ENCODE data around the gene USP22. TPM values are rescaled to one million over a fixed set of nuclear protein-coding genes. Genes with fewer than 3 reads are reported as not detected.

Gene USP22
- total RNA-seq, 1 experiment from 2014 or later = 148 TPM

- DNase-seq (ENCODE audit: extremely low read depth, low read depth) = no peak
Observed at GRCh38 chr17:20966870-20967269, 75.9 kb downstream of the USP22 start.

- DNase-seq (ENCODE audit: extremely low read depth, low read depth) = no peak
Observed at GRCh38 chr17:20965492-20965891, 77.3 kb downstream of the USP22 start.

GRCh38 chr17:20961586-20961985 is 81.2 kb downstream of the USP22 start:
- no peak for DNase-seq (ENCODE audit: extremely low read depth, low read depth)

- no peak for DNase-seq (ENCODE audit: extremely low read depth, low read depth)
Observed at GRCh38 chr17:20960871-20961270, 81.9 kb downstream of the USP22 start.

- no peak for DNase-seq (ENCODE audit: extremely low read depth, low read depth)
Observed at GRCh38 chr17:20955427-20956323, 87.1 kb downstream of the USP22 start.

- no peak for DNase-seq (ENCODE audit: extremely low read depth, low read depth)
Observed at GRCh38 chr17:20954794-20955193, 88.0 kb downstream of the USP22 start.

GRCh38 chr17:20952183-20952582 is 90.6 kb downstream of the USP22 start:
- no peak for DNase-seq (ENCODE audit: extremely low read depth, low read depth)

Small RNA genes within 50 kb of the gene (small RNA-seq; reads per million reads assigned to genes)
- 0 reads per million in 2 experiments for gene AC087393.1

Other genes with a start within 250 kb of the USP22 start
- 11.9 and 14.6 TPM in 2 replicates for gene DHRS7B, start 84.0 kb upstream of the USP22 start, total RNA-seq (2014; rRNA removed; shearing (Covaris generic))
- 26.1 and 27.0 TPM in 2 replicates for gene TMEM11, start 171.2 kb upstream of the USP22 start, total RNA-seq (2014; rRNA removed; shearing (Covaris generic))
- 2.2 TPM in 2 replicates for gene NATD1, start 210.4 kb upstream of the USP22 start, total RNA-seq (2014; rRNA removed; shearing (Covaris generic))
- 18.6 and 23.9 TPM in 2 replicates for gene MAP2K3, start 241.7 kb upstream of the USP22 start, total RNA-seq (2014; rRNA removed; shearing (Covaris generic))